Measurements from ENCODE around the gene TNFSF13B. TPM values are rescaled to one million over a fixed set of nuclear protein-coding genes. Genes with fewer than 3 reads are reported as not detected.

Gene TNFSF13B
- total and polyA plus RNA-seq, 2 donors (not counting 3 experiments of a cell fraction or from before 2014, with no cell fraction given): 0.18 to 1.2 TPM

Small RNA genes within 50 kb of the gene (small RNA-seq; reads per million reads assigned to genes)
- gene RNA5SP39 (ENCODE audit: insufficient read depth, insufficient read length, low read depth, low replicate concordance): not detected

Other genes with a start within 250 kb of the TNFSF13B start
- gene LIG4, start 54.2 kb upstream of the TNFSF13B start, total RNA-seq: 9.2 and 10.9 TPM in 2 replicates
- gene LIG4, start 54.2 kb upstream of the TNFSF13B start, polyA plus RNA-seq: 2.4 and 3.0 TPM in 2 replicates
- gene ABHD13, start 51.3 kb upstream of the TNFSF13B start, total RNA-seq: 6.2 and 7.2 TPM in 2 replicates
- gene ABHD13, start 51.3 kb upstream of the TNFSF13B start, polyA plus RNA-seq: 2.9 and 3.9 TPM in 2 replicates